Stimulated activated CD4-positive, alpha-beta T cell treated with anti-CD3 and anti-CD28 coated beads, Interleukin-2, amount 100 ng/mL, for 4 hours (primary cell): ENCODE measurements around the gene VIT.
"Not testable (repeated sequence)": the region's sequence is repeated elsewhere in the genome, so short reads cannot be mapped to it uniquely, and the experiment has no call there.

ENCODE experiments used
- DNase-seq: peaks from one replicate; pipeline ENCODE4 v3.0.0-alpha.2; 2020; ENCODE audit warnings: low read depth

Gene VIT

DNA sequence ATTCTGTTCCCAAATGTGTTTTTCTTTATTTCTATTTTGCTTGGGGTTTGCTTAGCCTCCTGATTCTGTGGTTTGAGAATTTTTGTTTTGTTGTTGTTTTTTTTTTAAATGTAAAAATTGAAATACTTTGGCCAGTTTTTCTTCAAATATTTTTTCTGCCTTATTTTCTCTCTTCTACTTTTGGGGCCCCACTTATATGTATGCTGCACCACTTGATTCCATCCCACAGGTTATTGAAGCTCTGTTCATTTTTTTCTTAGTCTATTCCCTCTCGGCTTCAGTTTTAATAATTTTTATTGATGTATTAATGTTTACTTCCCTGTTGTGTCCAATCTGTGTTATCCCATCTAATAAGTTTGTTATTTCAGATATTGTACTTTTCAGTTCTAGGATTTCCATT is 17.7 kb upstream of the VIT start:
- DNase-seq: no peak

DNA sequence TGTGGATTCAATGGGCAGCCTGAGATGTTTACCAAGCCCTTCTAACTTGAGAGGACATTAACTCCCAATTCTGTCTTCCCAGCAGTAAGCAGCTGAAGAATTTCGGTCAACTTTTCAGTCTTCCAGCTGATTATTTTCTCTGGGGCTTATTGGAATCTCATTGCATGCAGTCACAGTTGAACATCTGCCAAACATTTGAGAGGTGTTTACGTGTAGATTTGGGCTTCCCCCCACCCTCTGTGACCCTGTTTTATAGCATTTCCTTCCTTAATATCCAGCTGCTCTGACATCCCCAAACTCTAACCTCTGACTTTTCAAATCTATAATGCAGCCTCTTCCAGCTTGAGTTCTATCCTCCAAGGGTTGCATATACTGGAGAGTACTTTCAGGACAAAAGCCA is 16.5 kb upstream of the VIT start:
- no peak for DNase-seq

DNA sequence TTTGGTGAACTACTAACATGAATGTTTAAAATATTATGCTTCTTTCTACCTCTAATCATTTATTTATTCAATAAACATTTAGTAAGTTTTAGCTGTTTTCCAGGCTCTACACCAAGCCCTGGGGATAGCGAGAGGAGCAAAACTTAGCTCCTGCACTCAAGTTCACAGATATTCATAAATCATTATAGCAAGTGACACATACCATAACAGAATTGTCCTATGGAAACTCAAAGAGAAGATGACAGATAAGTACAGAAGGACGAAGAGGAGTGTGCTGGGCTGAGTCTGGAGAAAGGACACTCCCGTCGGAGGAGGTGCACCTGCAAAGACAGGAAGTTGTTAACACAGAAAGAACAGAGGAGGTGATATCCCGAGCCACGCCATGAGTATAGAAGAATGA is 13.9 kb upstream of the VIT start:
- DNase-seq: no peak

DNA sequence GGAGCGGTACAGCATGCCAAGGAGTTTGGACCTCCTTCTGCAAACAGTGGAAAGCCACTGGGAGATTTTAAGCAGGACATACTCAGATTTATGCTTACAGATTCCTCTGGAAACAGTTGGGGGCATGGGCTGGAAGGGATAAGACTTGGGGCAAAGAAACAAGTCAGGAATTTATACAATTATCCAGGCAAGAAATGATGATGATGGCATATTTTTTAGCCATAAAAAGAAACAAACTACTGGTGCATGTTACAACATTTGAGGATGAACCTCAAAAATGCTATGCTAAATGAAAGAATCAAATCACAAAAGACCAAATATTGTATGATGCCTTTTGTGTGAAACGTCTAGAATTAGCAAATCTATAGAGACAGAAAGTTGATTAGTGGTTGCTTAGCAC is 13.5 kb upstream of the VIT start:
- no peak for DNase-seq

DNA sequence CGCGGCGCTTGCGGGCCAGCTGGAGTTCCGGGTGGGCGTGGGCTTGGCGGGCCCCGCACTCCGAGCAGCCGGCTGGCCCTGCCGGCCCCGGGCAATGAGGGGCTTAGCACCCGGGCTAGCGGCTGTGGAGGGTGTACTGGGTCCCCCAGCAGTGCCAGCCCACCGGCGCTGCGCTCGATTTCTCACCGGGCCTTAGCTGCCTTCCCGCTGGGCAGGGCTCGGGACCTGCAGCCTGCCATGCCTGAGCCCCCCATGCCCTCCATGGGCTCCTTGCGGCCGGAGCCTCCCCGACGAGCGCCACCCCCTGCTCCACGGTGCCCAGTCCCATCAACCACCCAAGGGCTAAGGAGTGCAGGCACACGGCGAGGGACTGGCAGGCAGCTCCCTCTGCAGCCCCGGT is 8.2 kb upstream of the VIT start:
- not testable (repeated sequence) for DNase-seq

DNA sequence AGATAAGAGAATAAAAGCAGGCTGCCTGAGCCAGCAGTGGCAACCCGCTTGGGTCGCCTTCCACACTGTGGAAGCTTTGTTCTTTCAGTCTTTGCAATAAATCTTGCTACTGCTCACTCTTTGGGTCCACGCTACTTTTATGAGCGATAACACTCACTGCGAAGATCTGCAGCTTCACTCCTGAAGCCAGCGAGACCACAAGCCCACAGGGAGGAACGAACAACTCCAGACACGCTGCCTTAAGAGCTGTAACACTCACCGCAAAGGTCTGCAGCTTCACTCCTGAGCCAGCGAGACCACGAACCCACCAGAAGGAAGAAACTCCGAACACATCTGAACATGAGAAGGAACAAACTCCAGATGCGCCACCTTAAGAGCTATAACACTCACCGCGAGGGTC is 7.5 kb upstream of the VIT start:
- not testable (repeated sequence) for DNase-seq

DNA sequence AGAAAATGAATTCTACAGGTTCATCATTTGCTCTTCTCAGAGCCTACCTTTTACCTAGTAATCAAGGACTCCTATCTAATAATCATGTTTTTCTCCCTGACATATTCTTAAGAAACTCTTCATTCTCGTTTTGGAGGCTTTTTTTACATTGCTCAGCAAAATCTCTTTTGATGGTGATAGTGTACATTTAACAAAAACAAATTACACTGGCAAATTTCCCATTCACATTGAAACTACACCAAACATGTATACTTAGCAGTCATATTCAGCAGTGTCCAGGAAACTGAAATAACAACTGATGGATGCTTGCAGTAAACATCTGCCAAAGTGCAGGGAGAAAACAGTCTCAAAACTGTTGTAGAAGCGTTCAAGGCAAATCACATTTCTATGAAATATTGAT is 4.4 kb upstream of the VIT start:
- DNase-seq: no peak

DNA sequence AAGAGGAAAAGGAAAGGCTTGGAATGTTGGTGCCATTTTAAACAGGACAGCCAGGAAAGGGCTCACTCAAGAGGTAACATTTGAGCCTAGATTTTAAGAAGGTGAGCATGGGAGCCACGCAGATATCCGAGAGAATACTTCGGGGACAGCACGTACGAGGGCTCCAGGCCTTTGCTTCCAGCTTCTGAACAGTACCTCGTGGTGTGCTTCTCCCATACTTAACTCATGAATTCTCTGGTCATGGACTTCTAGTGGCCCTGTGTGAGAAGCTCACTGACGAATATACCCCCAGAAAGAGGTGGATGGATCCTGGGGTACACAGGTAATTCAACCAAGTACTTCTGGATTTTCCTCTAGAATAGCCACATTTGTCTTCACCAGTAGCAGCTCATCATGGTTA is 2.7 kb upstream of the VIT start:
- no peak for DNase-seq

DNA sequence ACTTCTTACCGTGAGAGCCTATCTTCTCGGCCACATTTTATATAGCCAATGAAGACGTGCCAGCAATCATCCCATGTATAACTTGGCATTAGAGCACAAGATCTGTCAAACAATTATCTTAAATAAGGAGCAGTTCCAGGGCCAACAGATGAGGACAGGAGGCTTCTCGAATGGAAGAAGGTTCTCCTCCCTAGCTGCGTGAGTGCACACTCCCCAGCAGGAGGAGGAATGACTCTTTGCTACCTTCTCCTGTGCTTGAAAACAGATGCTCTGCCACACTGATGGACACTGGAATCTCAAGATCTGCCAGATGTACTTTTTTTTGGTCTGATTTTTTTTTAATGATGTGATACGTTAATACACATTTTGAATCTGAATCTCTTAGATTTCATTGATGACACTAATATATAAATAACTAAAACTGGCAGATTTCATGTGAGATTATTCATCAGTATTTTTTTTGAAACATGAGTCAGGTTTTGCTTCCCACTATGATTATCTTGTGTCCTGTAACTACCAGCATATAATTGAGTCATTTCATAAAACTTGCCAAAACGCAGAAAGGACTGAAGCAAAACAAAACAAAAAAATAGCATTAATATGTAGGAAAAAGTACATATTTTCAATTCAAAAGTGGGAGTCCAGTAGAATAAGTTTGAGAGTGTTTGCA is 626 bp upstream of the VIT start:
- DNase-seq: no peak

DNA sequence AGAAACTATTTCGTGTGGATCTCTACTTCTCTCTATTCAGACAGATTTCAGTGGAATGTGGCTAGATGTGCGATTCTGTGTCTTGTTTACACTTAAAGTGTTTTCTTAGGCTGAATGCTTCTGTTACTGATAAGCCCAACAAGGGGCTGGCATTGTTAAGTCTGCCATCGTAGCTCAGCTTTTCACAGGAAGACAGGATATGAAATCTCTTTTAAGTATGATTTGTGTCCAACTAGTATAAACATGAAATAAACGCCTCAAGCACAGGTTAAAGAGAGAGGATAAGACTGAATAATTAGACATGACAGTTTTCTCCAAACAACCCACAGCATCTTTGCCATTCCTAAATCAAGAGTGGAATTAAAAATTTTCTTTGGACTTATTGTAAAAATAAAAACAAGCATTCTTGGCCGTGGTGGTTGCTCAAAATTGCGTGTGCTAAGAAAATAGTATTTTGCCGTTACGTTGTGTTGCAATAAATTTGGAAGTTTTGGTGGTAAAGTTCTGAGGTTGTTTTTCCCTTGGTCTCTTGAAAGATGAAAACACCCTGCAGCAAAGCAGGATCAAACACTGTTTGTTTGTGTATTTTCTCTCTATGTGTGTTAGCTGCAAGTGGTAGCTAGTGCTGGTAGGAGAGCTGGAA is 1.0 kb downstream of the VIT start:
- DNase-seq: no peak

DNA sequence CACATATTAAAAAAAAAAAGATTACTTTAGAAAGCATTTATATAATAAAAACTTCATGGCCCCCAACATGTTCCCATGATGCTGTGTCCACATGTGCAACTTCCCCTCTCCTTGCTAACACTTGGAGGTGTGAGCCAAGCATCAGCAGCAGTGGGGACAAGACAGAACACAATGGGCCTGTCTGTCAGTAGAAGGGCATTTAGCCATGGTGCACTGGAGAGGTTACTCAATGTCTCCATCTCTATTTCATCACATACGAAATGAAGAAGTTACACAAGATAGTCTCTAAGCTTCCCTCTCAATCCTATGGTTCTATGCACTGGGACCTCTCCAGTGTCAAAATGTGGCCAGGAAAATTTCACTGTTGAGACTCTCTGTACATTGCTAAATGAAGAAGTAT is 2.5 kb downstream of the VIT start:
- no peak for DNase-seq

DNA sequence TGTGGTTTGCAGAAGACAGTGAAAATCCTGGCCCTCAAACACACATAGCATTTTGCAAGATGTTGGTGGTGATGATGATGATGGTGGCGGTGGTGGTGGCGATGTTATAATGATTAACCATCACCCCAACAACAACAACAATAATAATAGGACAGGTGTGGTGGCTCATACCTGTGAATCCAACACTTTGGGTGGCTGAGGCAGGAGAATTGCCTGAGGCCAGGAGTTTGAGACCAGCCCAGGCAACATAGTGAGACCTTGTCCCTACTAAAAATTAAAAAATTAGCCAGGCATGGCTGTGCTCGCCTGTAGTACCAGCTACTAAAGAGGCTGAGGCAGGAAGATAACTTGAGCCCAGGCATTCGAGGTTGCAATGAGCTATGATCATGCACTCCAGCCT is 3.8 kb downstream of the VIT start:
- no peak for DNase-seq

DNA sequence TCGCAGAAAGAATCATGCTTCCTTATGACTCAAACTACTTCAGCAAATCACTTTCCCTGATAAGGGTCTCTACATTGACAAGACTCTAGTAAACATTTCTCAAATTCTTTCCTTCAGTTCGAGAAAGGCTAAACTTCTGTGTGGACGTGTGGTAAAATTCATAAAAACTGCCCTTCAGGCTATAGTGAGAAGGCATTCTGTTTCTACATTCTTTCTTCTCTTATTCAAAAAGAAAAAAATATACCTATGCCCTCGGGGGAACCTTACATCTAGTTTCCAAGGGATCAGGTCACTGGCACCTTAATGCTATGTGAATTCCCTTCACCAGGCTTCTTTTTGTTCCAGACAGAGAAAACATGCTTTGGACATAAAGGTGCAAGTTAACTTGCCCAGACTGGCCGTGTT is 4.9 kb downstream of the VIT start:
- DNase-seq: no peak

DNA sequence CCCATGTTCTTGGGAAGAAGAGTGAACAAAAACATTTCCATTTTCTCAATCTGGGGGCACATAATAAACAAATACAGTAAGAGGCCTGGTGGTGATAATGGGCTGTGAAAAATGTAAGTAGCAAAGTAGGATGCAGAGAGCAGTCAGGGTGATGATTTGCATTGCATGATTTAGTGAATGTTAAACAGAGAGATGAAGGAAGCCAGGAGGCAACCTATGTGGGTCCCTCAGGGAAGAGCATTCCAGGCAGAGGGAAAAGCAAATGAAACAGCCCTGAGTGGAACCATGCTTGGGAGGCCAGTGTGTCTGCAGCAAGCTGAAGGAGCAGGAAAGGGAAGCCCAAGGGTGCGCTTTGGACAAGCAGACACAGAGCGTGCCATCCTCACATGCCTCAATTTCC is 5.4 kb downstream of the VIT start:
- no peak for DNase-seq

DNA sequence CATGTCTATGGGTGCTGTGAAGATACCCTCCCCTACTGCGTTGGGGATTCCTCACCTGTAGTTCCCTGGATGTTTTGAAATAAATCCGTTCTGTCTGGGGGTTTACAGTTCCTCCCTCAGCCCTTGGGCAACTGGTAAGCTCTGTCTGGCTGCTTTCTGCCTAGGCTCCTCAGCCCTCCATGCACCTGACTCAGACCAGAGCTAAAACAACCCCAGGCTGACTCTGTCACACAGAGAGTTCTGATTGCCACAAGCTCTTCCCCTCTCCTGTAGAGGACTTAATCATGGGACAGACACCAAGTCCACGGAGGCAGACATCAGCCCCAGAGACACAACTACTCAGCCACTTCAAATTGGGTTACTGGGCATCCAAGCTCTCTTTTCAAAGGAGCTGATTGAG is 6.3 kb downstream of the VIT start:
- DNase-seq: no peak

DNA sequence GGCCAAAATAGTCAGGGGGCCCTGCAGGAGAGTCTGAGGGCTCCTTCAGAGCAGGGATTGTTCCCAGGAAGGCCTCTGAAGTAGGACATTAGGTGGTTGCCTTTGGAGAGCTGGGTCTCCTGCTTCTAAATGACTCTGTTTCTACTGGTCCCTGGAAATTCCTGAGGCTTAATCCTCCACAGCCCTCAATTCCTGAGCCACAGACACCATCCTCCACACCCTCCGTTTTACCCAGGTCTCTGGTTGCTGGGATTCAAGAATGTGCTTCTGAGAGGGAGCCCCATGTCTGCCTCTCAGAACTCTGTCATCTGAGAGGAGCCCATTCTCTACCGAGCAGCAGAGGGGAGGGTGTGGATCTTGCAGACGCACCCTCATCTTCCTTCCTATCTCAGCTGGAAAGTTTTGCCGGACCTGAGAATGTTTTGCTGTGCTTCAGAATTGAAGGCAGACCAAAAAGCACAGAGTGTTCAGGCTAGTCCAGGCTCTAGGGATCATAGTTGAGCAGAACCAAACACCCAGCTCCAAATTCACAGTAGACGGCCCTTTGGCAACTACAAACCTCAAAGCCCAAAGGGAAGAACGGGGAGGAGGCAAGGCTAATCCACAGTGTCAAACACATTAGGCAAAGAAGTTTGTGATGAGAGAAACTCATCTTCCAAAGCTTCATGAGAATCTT is 8.1 kb downstream of the VIT start:
- no peak for DNase-seq

DNA sequence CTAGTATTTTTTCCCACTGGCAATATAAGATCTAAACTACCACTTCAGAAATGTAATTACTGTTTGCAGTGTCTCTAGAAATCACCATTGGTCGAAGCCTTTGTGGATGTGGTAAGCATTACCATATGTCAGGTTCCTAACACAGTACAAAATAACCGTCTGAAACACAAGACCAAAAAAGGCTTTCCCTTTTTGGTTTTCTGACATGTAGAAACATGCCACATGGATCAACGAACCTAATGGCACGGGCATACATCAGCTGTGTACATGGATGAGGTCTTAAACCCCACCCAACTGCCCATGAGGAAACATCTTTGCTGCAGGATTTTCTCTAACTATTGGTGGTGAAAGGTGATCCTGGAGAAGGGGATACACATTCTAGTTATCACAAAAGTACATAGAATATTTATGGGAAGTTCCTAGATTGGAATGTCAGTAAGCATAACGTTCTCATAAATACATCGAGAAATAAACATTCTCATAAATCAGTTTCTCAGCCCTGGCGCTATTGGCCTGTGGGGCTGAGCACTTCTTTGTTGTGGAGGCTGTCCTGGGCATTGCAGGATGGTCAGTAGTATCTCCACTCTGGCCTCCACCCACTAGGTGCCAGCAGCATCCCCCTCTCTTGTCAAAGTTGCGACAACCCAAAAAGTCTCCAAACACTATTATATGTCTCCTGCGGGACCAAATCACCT is 9.0 kb downstream of the VIT start:
- DNase-seq: no peak

DNA sequence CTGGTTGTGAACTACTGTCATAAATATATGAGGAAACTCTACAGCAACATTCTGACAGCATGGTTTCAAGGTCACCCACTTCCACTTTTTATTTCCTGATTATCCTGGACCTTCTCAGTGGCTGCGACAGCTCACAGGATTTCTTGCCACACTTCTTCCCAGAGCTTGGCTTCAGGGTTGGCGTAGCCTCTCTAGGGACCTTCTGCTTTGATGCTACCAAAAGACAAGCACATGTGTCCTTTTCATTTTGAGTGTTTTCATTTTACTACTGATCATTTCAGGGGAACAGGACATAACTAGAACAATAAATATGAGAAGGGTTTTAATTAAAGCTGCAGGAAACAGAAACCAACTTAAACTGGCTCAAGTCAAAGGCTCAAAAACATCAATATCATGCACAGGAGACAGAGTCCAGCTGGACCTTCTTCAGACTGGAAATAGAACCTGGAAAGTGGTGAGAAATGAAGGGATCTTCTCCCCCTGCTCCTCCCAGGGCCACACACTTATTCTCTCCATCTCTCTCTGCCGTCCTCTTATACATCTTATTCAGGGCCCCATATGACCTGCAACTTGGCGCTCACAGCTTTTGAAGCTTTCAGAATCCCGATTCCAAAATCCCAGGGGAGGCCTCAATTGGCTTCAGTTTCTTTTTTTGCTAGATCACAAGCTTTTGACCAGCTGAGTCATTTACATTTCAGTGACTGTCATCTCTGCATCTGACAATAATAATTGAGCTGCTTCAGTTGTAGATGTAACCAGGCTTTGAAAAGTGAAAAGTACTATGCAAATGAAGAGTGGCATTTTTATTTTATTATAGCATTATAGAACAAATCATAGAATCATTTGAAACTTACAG is 9.7 kb downstream of the VIT start:
- no peak for DNase-seq

DNA sequence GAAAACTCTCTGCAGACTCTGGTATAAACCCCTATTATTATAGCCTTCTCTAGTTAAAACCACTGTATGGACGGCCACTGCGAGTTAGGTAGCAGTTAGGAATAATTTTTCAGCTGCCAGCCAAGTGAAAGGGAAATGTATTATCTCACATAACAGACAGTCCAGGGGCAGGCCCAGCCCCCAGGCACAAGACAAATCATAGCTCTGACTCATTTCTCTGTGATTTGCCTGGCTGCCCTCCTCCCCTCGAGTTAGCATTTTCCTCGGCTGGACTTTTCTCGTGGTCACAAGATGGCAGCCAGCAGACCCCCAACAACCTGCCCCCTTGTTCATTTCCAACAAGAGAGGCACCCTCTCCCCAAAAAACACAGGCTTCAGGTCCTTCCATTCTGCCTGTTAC is 10.5 kb downstream of the VIT start:
- DNase-seq: no peak

DNA sequence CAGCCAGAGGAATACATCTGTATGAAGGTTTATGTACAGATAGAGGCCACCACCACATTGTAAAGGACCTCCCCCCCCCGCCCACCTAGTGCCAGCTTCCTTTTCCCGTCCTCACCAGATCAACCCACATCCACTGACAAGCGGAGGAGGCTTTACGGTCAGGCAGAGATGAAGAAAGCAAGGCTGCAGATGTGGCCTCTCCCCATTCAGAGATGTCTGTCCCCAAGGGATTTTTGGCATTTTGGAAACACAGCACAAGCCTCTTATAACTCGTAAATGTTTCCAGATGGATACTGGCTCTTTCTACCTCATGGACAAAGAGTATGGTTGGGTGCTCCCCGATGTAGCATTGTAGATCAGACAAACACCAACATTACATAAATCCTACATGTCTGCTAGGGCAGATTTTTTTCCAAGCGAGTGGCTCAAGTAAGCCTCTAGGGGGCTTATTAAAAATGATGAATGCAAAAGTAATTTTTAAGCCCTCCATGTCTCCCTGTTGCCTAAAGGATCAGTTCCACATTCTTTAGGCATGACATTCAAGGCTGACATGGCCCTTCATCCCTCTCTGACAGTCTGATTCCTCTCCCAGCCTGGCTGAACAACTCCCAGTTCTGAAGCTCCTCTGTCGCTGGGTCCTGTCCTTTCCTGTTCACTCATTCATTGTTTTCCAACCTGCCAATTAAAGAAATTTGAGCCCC is 11.7 kb downstream of the VIT start:
- no peak for DNase-seq

DNA sequence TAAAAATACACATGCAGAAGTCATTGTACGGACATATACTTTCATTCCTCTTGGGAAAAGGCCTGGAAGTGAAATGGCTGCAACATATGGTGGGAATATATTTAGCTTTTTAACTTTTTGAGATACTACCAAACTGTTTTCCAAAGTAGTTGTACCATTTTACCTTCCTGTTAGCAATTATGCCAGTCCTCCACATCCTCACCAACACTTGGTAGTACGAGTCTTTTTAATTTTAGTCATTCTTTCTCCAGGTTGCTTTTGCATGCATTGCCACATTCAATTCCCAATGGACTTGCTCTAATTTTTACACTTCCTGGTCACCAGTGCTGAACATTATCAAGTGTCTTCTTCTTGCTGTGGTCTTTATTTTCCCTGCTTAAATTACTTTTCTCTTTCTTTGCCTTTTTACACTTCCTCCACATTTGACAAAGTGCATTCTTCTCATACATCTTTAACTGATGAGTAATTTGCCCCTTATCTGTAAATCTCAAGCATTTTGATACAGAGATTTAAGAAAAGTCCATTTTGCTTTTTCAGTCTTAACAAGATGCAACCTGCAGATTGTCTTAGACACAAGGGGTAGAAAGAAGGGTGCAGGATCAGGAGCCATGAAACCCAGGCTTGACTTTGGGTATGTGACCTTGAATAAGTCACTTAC is 14.5 kb downstream of the VIT start:
- no peak for DNase-seq
